GM21526 (cell line): Measurements from ENCODE around the gene TNFRSF4.

Experiments
- ATAC-seq: cut with Tn5 transposase; IDR thresholded peaks from one replicate; pipeline ENCODE4 v1.9.1; 2021; ENCODE audit warnings: moderate library complexity; ENCODE audit not compliant: unreplicated experiment, low FRiP score

Gene TNFRSF4

GRCh38 chr1:1171546-1172340 is 42.2 kb downstream of the TNFRSF4 start:
- ATAC-seq, result no peak

DNA sequence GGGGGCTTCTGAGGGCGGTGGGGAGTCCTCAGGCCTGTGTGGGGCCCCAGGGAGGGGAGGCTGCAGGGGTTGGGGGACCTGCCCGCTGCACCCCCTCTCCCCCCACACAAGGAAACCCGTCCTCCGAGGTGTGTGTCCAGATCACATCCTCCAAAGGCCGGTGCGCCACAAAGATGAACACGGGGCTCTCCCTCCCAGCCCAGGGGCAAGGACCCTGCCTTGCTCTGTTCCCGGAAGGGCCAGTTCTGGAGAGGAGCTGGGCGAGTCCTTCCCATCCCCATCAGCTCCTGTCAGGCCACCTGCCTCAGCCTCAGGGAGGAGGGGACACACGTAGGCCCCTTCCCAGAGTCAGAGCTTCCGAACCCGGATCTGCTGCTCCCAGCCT is 42.8 kb downstream of the TNFRSF4 start:
- ATAC-seq, result no peak

DNA sequence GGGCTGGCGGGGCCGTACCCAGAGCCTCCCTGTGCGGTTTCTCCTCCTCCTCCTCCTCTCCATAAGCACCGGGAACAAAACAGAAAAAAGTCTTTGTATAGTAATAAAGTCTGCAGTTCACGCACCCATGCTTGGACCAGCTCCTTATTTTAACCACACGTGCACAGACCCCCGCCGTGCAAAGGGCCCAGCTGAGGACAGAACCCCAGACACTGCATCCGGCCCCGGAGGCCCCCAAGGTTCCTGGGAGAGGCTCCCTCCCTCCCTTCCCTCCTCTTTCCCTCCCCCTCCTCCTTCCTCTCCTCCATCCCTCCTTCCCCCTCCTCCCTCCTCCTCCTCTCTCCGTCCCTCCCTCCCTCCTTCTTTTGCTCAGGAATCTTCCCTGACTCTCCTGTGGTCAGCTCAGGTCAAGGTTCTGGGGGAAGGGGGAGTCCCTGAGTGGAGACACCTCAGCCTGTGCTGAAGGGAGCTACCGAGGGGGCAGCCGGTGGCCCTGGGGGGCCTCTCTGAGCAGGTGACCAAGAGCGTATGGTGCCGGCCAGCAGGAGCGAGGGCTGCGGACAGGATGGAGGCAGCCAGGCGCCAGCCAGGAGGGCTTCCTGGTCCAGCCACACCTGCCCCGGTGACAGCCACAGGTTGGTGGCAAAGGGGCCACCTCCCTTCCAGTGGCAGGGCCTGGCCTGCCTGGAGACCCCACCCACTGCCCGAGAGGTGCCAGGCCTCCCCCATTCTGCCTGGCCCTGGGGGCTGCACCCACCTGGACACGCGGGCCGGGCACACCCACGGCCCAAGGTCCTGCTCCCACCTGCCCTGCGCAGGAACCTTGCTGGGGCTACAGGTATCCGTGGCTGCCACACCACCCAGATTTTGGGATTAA is 43.5 kb downstream of the TNFRSF4 start:
- no peak for ATAC-seq

- ATAC-seq, result no peak
These were observed 44.3 kb downstream of the TNFRSF4 start for GRCh38 chr1:1169429-1170214.

DNA sequence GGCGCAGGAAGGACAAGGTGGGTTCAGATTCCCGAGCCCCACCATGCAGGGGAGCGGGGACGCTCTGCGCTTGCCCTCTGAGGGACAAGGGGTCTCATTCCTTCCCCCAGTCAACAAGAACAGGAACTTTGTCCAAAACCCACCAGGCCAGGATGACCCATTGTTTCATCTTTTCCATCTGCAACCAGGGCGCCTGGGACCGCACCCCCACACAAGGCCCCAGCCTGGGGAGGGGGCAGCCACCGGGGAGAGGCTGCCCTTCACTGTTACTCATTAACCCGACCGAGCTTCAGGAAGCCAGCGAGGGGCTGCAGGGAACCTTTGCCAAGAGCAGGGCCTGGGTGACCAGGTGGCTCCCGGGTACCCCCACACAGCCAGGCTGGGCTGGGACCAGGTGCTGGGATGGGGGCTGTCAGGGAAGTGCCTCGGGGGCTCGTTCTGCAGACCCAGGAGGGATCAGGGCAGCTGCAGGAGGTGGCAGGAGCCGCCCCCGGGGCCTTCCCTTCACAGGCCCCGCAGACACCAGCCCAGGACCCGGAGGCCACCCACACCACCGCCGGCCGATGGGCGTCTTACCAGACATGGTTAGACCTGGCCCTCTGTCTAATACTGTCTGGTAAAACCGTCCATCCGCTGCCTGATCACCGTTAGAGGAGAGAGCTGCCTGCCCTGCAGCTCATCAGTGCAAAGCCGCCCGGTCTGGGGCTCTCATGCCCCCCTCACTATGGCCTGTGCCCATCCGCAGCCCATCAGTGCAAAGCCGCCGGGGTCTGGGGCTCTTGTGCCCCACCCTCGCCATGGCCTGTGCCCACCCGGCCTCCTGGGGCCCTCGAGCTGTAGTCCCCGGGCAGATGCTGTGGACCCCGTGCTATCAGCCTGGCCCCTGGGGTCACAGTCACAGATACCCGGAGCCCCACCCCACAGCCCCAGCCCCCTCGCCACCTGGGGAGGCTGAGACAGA is 45.2 kb downstream of the TNFRSF4 start:
- ATAC-seq, result no peak

DNA sequence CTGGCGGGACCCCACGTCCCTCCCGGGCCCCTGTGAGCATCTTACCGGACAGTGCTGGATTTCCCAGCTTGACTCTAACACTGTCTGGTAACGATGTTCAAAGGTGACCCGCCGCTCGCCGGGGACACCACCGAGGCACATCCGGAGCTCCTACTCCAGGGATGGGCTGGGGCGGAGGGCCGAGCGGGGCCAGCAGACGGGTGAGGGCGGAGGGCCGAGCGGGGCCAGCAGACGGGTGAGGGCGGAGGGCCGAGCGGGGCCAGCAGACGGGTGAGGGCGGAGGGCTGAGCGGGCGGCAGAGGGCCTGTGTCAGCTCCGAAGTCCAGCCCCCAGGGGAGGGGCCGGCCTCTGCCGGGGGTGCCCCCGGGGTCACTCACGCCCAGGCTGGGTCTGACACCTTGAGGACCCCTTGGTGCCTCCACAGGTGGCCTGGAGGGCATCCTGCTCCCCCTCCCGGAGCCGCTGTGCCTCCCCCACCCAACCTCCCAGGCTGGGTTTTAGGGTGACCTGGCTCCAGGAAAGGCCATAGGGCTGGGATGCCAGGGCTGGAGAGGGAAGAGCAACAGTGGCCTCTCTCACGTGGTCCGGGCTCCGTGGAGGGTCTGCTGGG is 46.0 kb downstream of the TNFRSF4 start:
- ATAC-seq, result no peak

DNA sequence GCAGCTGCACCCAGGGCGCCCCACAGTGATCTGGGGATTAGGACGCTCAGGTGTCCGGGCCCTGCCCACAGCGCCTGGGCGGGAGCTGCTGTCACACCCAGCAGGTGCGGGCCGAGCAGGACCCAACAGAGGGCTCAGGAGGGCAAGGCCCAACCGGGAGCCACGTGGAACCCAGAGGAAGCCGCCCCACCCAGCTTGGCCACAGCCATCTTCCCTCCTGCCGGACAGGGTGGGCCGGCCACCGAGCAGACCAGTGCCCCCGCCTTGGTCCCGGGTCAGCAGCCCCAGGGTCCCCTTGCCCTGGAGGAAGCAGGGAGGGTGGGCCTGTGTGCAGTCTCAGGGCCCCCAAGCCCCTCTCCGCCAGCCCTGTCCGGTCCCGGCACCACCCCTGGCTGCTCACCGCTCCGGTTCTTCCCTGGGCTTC is 46.5 kb downstream of the TNFRSF4 start:
- ATAC-seq, result no peak

DNA sequence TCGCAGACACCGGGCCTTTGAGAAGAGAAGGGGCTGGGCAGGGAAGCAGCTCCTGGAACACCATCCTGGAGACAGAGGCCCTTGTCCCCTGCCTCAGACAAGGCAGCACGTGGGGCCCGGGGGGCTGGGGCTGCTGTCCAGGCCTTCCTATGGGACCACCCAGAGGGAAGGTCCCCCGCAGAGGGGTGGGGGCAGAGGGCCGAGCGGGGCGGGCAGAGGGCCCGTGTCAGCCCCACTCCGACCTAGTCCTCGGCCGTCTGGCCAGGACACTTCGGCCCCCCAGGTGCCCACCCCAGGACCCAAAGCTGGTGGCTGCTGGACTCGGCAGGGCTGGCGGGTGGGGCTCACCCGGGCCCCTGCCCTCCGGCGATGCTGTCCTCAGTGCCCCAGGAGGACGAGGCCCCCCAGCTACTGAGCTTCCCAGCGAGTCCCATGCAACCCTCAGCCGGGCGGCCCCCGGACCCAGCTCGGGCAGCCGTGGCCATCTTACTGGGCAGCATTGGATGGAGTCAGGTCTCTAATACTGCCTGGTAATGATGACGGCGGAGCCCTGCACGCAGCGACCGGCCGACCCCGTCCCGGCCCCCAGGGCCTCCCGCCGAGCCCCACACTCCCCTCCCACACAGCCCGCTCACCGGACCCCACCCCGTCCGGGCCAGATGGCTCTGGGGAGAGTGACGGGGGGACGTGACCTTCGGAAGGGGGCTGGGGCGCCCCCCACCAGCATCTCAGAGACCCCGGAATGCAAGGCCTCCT is 47.1 kb downstream of the TNFRSF4 start:
- ATAC-seq, result no peak

DNA sequence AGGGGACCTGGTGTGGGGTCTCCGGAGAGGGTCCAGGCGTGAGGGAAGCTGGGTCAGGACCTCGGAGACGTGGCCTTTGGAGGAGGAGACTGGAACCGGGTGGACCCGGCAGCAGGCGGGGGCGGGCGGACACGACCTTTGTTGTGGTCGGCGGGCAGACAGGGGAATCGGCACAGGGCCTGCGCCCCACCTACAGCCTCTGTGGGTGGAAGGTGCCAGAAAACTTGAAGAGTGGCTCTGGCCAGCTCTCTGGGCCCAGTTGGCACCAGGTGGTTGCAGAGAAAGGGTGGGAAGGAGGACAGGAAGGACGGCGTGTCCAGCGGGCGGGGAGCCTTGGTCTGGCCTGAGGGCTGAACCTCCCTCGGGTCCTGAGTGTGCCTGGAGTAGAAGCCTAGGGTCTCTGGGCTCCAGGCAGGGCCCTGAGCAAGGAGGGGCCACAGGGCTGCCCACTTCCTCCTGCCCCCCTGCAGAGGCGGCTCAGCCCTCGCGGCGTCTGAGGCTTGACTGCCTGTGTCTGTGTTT is 48.0 kb downstream of the TNFRSF4 start:
- ATAC-seq, result no peak

- ATAC-seq, result no peak
These were observed 48.5 kb downstream of the TNFRSF4 start for GRCh38 chr1:1165485-1165884.

- ATAC-seq, result no peak
These were observed 49.1 kb downstream of the TNFRSF4 start for GRCh38 chr1:1164701-1165451.

DNA sequence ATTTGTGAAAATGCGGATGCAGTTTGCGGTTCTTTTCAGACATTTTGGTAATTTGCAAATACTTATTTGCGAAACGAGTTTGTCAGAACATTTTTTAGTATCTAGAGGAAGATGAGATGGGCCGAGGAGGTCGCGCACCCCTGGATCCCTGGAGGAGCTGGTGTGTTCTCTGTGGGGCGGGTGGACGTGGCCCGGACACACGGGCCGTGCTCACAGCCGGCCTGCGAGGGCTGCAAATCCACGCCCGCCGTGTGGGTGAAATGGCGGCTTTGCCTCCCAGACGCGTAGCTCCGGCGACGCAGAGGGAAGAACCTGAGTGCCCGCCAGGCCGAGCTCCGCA is 49.6 kb downstream of the TNFRSF4 start:
- no peak for ATAC-seq

DNA sequence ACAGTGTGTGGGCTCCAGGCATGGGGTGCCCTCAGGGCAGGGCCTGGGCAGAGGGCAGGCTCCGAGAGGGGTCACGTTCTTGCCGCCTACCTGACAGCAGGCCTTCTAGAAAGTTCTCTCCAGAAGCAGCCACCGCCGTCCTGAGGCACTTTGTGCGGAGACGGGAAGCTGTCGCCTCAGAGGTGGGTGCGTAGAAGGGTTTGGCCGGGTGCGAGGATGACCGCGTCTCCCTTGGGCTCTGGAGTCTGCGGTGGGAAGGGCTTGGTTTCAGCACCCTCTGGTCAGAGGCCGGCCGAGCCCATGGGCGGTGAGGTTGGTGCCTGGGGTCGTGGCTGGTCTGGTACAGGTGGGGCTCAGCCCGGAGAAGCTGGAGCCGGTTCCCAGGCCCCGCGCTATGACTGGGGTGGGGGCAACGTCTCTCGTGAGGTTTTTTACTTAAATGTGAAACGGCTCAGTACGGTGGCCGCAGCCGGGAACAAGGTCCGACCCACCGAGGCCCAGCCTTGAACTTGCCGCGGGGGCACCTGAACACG is 50.3 kb downstream of the TNFRSF4 start:
- no peak for ATAC-seq

DNA sequence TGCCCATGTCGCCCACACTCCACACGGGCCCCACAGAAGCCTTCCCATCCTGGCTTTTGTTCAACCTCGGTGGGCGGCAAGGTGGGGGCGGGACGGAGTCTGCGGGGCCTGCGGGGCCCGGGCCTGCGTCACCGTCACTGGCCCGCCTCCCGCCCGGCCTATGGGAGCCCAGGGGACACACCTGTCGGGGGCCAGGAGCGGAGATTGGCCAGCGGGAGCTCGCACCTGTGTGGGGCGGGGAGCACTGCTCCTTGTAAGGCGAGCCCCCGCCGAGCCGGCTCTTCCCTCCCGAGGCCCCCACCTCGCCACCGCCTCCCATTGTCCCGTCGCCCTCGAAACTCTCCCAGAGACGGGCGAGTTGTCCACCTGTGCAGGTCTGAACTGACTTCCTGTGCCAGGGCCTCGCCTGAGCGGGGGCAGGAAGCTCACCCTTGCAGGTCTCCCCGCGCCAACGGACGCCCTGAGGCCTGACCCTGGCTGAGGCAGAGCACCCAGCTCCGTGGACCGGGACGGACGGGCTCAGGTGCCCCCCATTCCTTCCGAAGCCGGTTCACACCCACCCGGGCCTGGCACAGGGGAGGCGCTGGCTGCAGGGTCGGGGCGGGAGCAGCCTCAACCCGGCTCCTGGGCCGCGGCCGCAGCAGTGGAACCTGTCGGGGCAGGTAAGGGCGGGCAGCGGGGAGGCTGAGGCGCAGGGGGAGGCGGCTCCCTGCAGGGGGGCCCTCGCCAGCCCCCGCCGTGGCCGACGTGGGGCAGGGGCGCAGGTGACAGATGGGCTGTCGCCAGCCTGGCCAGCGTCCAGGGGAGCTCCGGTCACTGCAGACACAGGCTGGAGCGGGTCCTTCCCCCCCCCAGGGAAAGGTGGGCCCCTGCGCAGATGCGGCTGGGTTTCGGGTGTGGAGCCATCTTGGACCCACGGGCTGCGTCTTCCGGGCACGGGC is 51.1 kb downstream of the TNFRSF4 start:
- no peak for ATAC-seq

DNA sequence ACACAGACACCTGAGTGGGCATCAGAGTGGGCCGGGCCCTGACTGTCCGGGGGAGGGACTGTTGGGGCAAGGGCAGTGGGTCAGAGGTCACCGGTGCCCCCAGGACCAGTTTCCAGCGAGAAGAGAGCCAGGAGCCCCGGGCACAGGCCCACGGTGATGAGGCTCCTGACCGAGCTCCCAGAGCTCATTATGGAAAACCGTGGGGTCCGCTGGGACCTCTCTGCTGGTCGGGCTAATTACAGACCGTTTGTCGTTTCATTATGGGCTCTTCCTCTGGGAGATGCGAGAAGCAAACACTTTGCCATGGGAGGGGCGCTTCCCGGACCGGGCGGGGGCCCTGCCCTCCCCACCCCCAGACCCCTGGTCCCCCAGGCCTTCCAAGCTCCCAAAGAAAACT is 52.3 kb downstream of the TNFRSF4 start:
- ATAC-seq, result no peak
